ENCODE data around the gene STARD8. TPM values are rescaled to one million over a fixed set of nuclear protein-coding genes. Genes with fewer than 3 reads are reported as not detected.
A peak's percentile ranks its signal among the peaks of the same experiment; 100 is the strongest.
"Not testable (repeated sequence)": the region's sequence is repeated elsewhere in the genome, so short reads cannot be mapped to it uniquely, and the experiment has no call there.

STARD8 gene
- total RNA-seq, 2 donors from 2014 or later: 15.8 to 19.8 TPM

GRCh38 chrX:68684919-68685304 is 37.4 kb downstream of the STARD8 start:
- DNase-seq (ENCODE audit: low spot score) (no peak), ATAC-seq (ENCODE audit: insufficient number of reproducible peaks, low FRiP score, low read depth) (no peak)
- Histone ChIP-seq H3K27me3 (replicated peaks; ENCODE audit: insufficient read depth) (no peaks in the 10 kb centered on the region), H3K4me1 (ENCODE audit: control insufficient read depth in 1 of 2, low read depth in 2 of 2) (no peaks in the 10 kb centered on the region), H3K4me3 (no peak overlapping the region), H3K27ac (no peak overlapping the region), H3K9me3 (no peaks in the 10 kb centered on the region), H3K36me3 (no peaks in the 10 kb centered on the region)
- no peak for TF ChIP-seq CTCF (IDR thresholded peaks at IDR 0.05)

GRCh38 chrX:68685685-68686084 is 38.2 kb downstream of the STARD8 start:
- TF ChIP-seq CTCF (IDR thresholded peaks at IDR 0.05): no peak
- peak overlapping the region; percentile 58 for H3K4me3 ChIP-seq
- H3K9me3 ChIP-seq: no peaks in the 10 kb centered on the region
- H3K27me3 ChIP-seq (replicated peaks; ENCODE audit: insufficient read depth): no peaks in the 10 kb centered on the region
- no peaks in the 10 kb centered on the region for H3K36me3 ChIP-seq
- DNase-seq (ENCODE audit: low spot score) (no peak), ATAC-seq (ENCODE audit: insufficient number of reproducible peaks, low FRiP score, low read depth) (no peak)
- no peak overlapping the region for H3K27ac ChIP-seq
- no peaks in the 10 kb centered on the region for H3K4me1 ChIP-seq (ENCODE audit: control insufficient read depth in 1 of 2, low read depth in 2 of 2)

- H3K9me3 ChIP-seq: no peaks in the 10 kb centered on the region
- no peaks in the 10 kb centered on the region for H3K4me1 ChIP-seq (ENCODE audit: control insufficient read depth in 1 of 2, low read depth in 2 of 2)
- no peak overlapping the region for H3K27ac ChIP-seq
- DNase-seq (ENCODE audit: low spot score): no peak
- no peak for TF ChIP-seq CTCF (IDR thresholded peaks at IDR 0.05)
- no peak for ATAC-seq (ENCODE audit: insufficient number of reproducible peaks, low FRiP score, low read depth)
- H3K4me3 ChIP-seq: peak overlapping the region; percentile 58
- H3K27me3 ChIP-seq (replicated peaks; ENCODE audit: insufficient read depth): no peaks in the 10 kb centered on the region
- H3K36me3 ChIP-seq: no peaks in the 10 kb centered on the region
These were observed 38.9 kb downstream of the STARD8 start for GRCh38 chrX:68686097-68686977.

- not testable (repeated sequence) for H3K27ac ChIP-seq; H3K36me3 ChIP-seq; DNase-seq (ENCODE audit: low spot score); ATAC-seq (ENCODE audit: insufficient number of reproducible peaks, low FRiP score, low read depth); H3K4me1 ChIP-seq (ENCODE audit: control insufficient read depth in 1 of 2, low read depth in 2 of 2); H3K4me3 ChIP-seq; H3K27me3 ChIP-seq (replicated peaks; ENCODE audit: insufficient read depth); H3K9me3 ChIP-seq
These were observed 41.5 kb downstream of the STARD8 start for GRCh38 chrX:68688931-68689330.

GRCh38 chrX:68690936-68691501 is 43.6 kb downstream of the STARD8 start:
- no peak for TF ChIP-seq CTCF (IDR thresholded peaks at IDR 0.05)
- Histone ChIP-seq H3K27me3 (replicated peaks; ENCODE audit: insufficient read depth) (no peaks in the 10 kb centered on the region), H3K4me3 (no peak overlapping the region), H3K9me3 (no peaks in the 10 kb centered on the region), H3K27ac (no peak overlapping the region), H3K36me3 (no peaks in the 10 kb centered on the region), H3K4me1 (ENCODE audit: control insufficient read depth in 1 of 2, low read depth in 2 of 2) (no peaks in the 10 kb centered on the region)
- DNase-seq (ENCODE audit: low spot score): no peak
- no peak for ATAC-seq (ENCODE audit: insufficient number of reproducible peaks, low FRiP score, low read depth)

Data from thoracic aorta (tissue), 2 donors.